Prostate gland (tissue), 2 donors: ENCODE measurements around the gene COL4A6. TPM values are rescaled to one million over a fixed set of nuclear protein-coding genes. Genes with fewer than 3 reads are reported as not detected.

ENCODE experiments used
- DNase-seq: peaks from one replicate; pipeline ENCODE4 v3.0.0-alpha.2; 2019; ENCODE audit warnings: low spot score
- H3K27ac ChIP-seq, 2 donors: fragments of 200-600 bp; sonication (generic); 2 replicates each; pipeline ENCODE4 v1.5.1; 2017 to 2019
- H3K27me3 ChIP-seq: fragments of 200-600 bp; sonication (generic); replicated peaks from 2 replicates; pipeline ENCODE4 v1.5.1; 2019; ENCODE audit not compliant: insufficient read depth
- H3K36me3 ChIP-seq, 2 donors: fragments of 200-600 bp; sonication (generic); 1 replicate in 1 of 2; 2 replicates in 1 of 2; pipeline versions ENCODE4 v1.5.1 to v1.8.1; 2017 to 2019
- H3K4me1 ChIP-seq: fragments of 200-600 bp; sonication (generic); replicated peaks from 2 replicates; pipeline ENCODE4 v1.5.1; 2019
- H3K4me3 ChIP-seq, 2 donors: fragments of 200-600 bp; sonication (generic); 2 replicates each; pipeline ENCODE4 v1.5.1; 2017 to 2019
- H3K9me3 ChIP-seq: fragments of 200-600 bp; sonication (generic); 2 replicates; pipeline ENCODE4 v1.5.1; 2017
- CTCF ChIP-seq, 4 experiments: fragments of 200-600 bp in 2 of 4; fragments of 450-650 bp in 2 of 4; sonication (generic) in 2 of 4; IDR thresholded peaks; 1 replicate in 3 of 4; 2 replicates in 1 of 4; pipeline ENCODE4 v1.5.1; 2016 to 2019; ENCODE audit warnings: antibody characterized with exemption in 4 of 4, mild to moderate bottlenecking in 2 of 4, moderate library complexity in 2 of 4
- POLR2A ChIP-seq: fragments of 450-650 bp; IDR thresholded peaks from one replicate; pipeline ENCODE4 v1.6.1; 2016; ENCODE audit warnings: antibody characterized with exemption, mild to moderate bottlenecking
- POLR2AphosphoS5 ChIP-seq: sonication (generic); formaldehyde crosslinking; IDR thresholded peaks from one replicate; pipeline ENCODE4 v1.6.1; 2017; ENCODE audit warnings: antibody characterized with exemption
- WGBS: methylation state at CpG from one replicate; pipeline ENCODE4 v1.1.5; 2018; 5-methylcytosine and 5-hydroxymethylcytosine counted together
- intact Hi-C: fragments of 100-400 bp; cut with DNase I; formaldehyde crosslinking; loops from one replicate; pipeline ENCODE4 v1.14.2; 2022
- total RNA-seq, 2 donors: library from RNA; depleted of rRNA; stranded (reverse); fragments of >200 nt; gene quantifications; one replicate each; pipeline ENCODE4 v1.1.0, GENCODE V29; 2016

The COL4A6 gene
- total RNA-seq, 2 donors from 2014 or later, result 13.5 to 16.7 TPM

- intact Hi-C loops, result no loop called here
- DNase-seq, result no peak
- H3K4me3 ChIP-seq, result no peak overlapping the region
- no peaks in the 10 kb centered on the region for H3K36me3 ChIP-seq
- 95% methylated on average over 1 of the region's 1 CpG for WGBS
- TF ChIP-seq POLR2AphosphoS5 (no peak), POLR2A (no peak), CTCF (IDR thresholded peaks at IDR 0.05) (no peak)
- no peaks in the 10 kb centered on the region for H3K9me3 ChIP-seq
- H3K4me1 ChIP-seq, result no peaks in the 10 kb centered on the region
- H3K27me3 ChIP-seq, result no peaks in the 10 kb centered on the region
- no peak overlapping the region for H3K27ac ChIP-seq
These were observed 71.4 kb downstream of the COL4A6 start for GRCh38 chrX:108366644-108367406.

DNA sequence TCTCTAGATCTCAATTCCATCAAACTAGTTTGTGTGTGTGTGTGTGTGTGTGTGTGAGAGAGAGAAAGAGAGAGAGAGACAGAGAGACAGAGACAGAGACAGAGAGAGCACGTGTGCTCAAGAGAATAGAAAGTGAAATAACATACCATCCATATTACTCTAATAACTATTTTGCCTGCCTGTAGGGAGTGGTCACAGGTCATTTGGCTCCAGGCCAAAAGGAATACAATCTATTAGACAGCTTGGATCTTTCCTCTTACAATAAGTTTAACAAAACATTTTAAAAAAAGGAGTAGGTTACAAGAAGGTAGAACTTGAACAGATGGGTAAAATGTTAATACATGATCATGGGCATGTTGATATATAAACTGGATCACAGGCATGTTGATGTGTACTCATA, 76.2 kb downstream of the COL4A6 start:
- no peaks in the 10 kb centered on the region for H3K4me1 ChIP-seq
- no peak overlapping the region for H3K27ac ChIP-seq
- TF ChIP-seq POLR2A (no peak), POLR2AphosphoS5 (no peak), CTCF (IDR thresholded peaks at IDR 0.05) (no peak)
- no peaks in the 10 kb centered on the region for H3K36me3 ChIP-seq
- no peaks in the 10 kb centered on the region for H3K27me3 ChIP-seq
- intact Hi-C loops, result no loop called here
- WGBS, result 29% methylated on average over 1 of the region's 1 CpG
- no peaks in the 10 kb centered on the region for H3K9me3 ChIP-seq
- H3K4me3 ChIP-seq, result no peak overlapping the region
- DNase-seq, result no peak

- TF ChIP-seq POLR2AphosphoS5 (no peak), POLR2A (no peak), CTCF (IDR thresholded peaks at IDR 0.05) (no peak)
- no peak for DNase-seq
- Histone ChIP-seq H3K4me1 (no peaks in the 10 kb centered on the region), H3K4me3 (no peak overlapping the region), H3K9me3 (no peaks in the 10 kb centered on the region), H3K27ac (no peak overlapping the region), H3K27me3 (no peaks in the 10 kb centered on the region), H3K36me3 (no peaks in the 10 kb centered on the region)
- intact Hi-C loops, result no loop called here
- WGBS, result 42% methylated on average over 2 of the region's 2 CpGs
These were observed 76.9 kb downstream of the COL4A6 start for GRCh38 chrX:108361316-108361715.

DNA sequence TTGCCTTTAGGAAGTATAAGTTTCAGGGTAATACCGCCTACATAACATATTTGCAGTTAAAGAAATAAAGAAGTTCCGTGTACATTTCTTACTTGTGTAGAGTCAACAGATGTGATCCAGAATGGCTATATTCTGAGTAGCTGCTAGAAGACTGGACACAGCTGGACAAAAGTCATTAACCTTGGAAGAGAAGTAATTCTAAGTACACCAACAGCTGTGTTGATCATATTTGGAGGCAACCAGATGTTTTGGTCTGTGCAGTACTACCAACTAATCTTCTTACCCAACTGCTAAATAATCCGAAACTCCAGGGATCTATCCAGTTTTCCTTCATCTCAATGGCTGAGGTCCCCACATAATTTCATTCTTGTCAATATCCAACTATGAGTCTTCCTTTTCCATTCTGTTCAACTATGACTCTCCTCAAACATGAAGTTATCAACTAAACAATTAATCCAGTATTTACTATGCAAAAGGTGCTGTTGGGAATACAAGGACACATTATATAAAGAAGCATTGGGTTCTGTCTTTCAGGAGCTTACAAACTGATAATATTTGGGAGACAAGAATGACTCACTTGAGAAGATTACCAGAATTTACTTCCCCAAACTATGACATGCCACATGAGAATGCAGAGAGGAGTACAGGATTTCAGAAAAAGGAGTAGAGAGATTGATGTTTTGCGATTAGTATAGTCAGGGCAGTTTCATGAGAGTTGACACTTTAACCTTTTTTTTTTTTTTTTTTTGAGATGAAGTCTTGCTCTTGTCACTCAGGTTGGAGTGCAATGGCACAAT, 78.2 kb downstream of the COL4A6 start:
- Histone ChIP-seq H3K27ac (no peak overlapping the region), H3K36me3 (no peaks in the 10 kb centered on the region), H3K4me3 (no peak overlapping the region), H3K27me3 (no peaks in the 10 kb centered on the region), H3K9me3 (no peaks in the 10 kb centered on the region), H3K4me1 (no peaks in the 10 kb centered on the region)
- WGBS, result 85% methylated on average over 4 of the region's 4 CpGs
- DNase-seq, result no peak
- intact Hi-C loops, result no loop called here
- TF ChIP-seq POLR2A, result no peak
- no peak for TF ChIP-seq POLR2AphosphoS5
- no peak for TF ChIP-seq CTCF (IDR thresholded peaks at IDR 0.05)
